Measurements from ENCODE around the gene SPRR2B.
"Not testable (repeated sequence)": the region's sequence is repeated elsewhere in the genome, so short reads cannot be mapped to it uniquely, and the experiment has no call there.

The SPRR2B gene

GRCh38 chr1:153032677-153033308 lies 38.6 kb downstream of the SPRR2B start:
- DNase-seq (ENCODE audit: low read depth), result peak; percentile 38

GRCh38 chr1:153032073-153032472 lies 39.3 kb downstream of the SPRR2B start:
- no peak for DNase-seq (ENCODE audit: low read depth)

- DNase-seq (ENCODE audit: low read depth), result no peak
These were observed 40.5 kb downstream of the SPRR2B start, which contains the start of gene SPRR1B for GRCh38 chr1:153030895-153031294. Gene SPRR1B, plus strand, starts transcription at chr1:153031203. Its CDS starts 1,143 bp downstream, at chr1:153032346.

GRCh38 chr1:153028766-153029165 lies 42.6 kb downstream of the SPRR2B start:
- DNase-seq (ENCODE audit: low read depth), result no peak

- no peak for DNase-seq (ENCODE audit: low read depth)
These were observed 45.6 kb downstream of the SPRR2B start for GRCh38 chr1:153025797-153026196.

GRCh38 chr1:153024413-153024812 lies 47.0 kb downstream of the SPRR2B start:
- no peak for DNase-seq (ENCODE audit: low read depth)

GRCh38 chr1:153023109-153023508 lies 48.3 kb downstream of the SPRR2B start:
- DNase-seq (ENCODE audit: low read depth), result no peak

GRCh38 chr1:153022340-153022739 lies 49.1 kb downstream of the SPRR2B start:
- not testable (repeated sequence) for DNase-seq (ENCODE audit: low read depth)

GRCh38 chr1:153021829-153022228 lies 49.6 kb downstream of the SPRR2B start:
- not testable (repeated sequence) for DNase-seq (ENCODE audit: low read depth)

Measured in non-pigmented ciliary epithelial cell (primary cell).